SW480 (cell line): ENCODE data around the gene LRRC4C.
"Not testable (repeated sequence)": the region's sequence is repeated elsewhere in the genome, so short reads cannot be mapped to it uniquely, and the experiment has no call there.

Experiments
- DNase-seq: peaks from one replicate; pipeline ENCODE4 v3.0.0-alpha.2; 2016; ENCODE audit warnings: low spot score

Gene LRRC4C

DNA sequence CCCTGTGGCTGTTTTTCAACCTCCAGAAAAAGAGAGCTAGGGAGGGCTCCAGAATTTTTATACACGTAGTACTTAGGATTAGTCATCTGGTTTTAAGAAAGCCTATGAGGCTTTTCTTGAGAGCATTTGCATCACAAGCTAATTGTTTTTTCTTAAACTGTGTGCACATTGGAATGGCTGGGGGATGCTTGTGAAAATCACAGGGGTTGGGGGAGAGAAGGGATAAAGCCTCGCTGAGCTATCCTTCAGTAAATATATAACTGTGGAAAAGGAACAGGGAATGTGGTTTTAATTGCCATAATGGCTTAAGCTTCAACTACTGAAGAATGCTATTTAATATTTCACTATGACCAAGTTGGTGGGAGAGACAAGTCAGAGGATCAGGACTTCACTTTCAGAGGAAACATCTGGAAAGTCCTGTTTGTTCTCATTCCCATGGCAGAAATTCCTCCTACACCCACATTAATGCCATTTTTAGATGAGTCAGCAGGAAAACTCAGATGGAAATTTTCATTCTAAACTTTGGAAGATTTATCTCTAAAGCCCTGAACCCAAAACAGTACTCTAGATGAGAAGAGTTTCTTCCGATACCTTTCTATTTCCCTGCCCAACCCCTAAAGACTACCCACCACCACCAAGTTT lies 591.3 kb downstream of the LRRC4C start:
- no peak for DNase-seq

- not testable (repeated sequence) for DNase-seq
Measured at GRCh38 chr11:40857754-40858153, 601.7 kb downstream of the LRRC4C start.

DNA sequence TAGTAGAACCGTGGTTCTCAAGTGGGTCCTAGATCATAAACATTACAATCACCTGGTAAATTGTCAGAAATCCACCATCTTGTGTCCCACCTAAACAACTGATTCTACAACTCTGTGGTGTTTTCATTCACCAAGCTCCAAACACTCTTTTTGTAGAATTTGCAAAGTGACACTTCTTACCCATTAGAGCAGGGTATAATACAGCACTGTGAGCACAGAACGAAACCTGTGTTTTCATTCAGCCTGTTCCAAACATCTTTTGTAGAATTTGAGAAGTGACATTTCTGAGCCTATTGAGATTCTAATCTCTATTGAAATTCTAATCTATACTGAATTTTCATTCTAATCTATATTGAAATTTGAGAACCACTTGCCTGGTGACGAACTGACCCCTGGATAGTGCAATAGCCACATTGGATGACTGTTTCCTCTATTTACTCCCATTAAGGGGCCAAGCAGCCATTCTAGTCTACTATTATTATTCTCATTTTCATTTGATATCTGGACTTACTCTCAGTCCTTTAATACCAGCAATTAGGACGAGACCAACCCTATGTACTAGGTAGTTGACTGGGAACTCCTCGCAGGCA lies 616.6 kb downstream of the LRRC4C start:
- DNase-seq, result no peak

- DNase-seq, result no peak
Measured at GRCh38 chr11:40841231-40841630, 618.2 kb downstream of the LRRC4C start.

DNA sequence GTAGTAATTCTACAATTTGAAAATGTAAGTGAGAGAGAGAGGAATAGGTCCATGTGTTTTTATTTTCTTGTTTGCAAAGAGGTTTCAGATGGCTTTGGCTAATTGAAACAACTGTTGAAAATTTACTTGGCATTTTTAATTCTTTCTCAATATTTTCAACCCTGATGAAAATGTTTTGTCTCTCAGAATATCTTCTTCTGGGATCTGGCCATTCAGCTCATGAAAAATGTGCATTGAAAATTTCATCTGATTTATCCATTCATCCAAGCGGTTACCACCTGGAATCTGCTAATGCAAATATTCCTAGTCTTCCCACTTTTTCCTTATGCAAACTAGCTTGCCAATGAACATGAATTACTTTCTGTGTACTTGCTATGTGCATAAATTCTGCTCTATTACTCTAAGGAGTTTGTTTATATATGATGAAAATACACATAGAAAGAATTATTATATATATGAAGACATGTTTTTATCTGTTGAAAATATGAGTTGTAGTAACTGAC lies 621.2 kb downstream of the LRRC4C start:
- no peak for DNase-seq

DNA sequence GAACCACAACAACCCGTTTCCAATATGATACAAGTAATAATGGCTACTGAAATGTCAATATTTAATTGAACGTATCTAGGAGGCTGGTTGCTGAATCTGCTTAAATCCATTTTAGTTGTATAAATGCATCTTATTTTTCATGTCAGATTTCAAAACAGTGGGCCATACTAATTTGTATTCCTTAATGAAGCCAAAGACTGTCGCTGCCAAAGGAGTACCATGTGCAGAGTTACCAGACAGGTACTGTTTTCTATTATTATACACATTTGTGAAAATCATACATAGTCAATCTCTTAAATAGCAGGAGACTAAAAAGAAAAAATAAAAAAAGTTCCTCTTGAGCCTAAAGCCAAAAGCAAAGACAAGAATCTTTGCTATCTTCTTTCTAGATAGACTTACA lies 632.3 kb downstream of the LRRC4C start:
- no peak for DNase-seq

GRCh38 chr11:40826601-40827000 lies 632.9 kb downstream of the LRRC4C start:
- DNase-seq, result no peak

DNA sequence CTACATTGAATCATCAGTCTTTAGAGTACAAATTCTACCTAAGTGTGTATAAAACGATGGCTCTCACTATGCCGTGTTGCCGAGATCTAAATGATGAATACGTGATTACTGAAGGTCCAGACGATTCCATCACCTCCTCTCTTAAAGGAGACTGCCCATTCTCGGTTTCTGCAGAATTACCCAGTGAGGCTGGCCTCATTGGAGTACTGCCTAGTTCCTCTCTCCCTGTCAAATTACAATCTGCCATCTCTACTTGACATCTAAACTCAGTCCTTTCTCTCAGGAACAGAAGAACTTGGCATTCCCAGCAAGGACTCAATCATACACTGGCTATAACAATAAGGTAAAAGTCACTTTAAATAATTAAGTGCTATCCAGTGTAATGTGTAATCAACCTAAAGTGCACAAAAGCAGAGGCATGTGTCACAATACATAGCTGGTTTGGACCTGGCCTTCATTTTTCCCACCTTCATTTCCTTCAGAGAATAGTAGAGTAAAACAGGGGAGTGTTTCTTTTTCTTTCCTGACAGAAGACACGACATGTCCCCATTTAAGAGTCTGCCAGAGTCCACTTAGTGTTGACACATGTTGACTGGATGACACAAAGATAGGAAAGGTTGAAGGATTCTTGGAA lies 634.1 kb downstream of the LRRC4C start:
- DNase-seq, result no peak

GRCh38 chr11:40819230-40819629 lies 640.2 kb downstream of the LRRC4C start:
- no peak for DNase-seq

- DNase-seq, result no peak
Measured at GRCh38 chr11:40816976-40817375, 642.5 kb downstream of the LRRC4C start.

- no peak for DNase-seq
Measured at GRCh38 chr11:40797981-40798380, 661.5 kb downstream of the LRRC4C start.

DNA sequence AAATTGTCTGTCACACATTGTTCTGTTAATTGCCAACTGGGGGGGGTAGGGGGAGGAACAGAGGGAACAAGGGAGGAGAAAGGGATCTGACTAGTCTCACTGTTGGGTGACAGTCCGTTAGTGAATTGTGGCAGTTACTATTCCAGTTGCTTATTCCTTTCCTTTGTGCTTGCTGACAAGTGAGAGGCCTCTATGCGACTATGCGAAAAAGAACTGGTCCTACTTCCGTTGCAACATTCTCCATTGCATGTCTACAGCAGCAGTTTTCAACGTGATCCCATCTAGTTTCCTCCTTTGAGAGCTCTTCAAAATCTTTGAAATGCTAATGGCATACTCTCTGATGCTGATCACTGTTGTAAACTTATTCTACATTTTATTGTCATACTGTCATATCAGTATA lies 672.2 kb downstream of the LRRC4C start:
- DNase-seq, result no peak

DNA sequence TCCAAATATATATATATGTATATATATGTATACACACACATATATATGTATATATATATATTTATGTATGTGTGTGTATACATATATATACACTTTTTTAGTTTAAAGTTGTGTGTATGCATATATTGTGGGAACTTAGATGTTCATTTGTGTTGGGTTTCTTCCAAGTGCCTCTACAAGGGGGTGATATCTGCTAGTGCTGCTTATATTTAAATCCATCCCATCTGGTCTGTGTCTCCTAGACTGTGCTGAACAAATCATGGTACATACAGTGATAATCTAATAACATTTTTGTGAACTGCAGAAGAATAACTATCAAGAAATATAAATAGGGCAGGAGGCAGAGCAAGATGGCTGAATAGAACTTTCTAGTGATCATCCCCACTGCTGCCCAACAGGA lies 696.4 kb downstream of the LRRC4C start:
- DNase-seq, result no peak

GRCh38 chr11:40759341-40759740 lies 700.1 kb downstream of the LRRC4C start:
- no peak for DNase-seq

GRCh38 chr11:40754297-40754696 lies 705.2 kb downstream of the LRRC4C start:
- DNase-seq, result no peak

GRCh38 chr11:40746282-40746681 lies 713.2 kb downstream of the LRRC4C start:
- no peak for DNase-seq

DNA sequence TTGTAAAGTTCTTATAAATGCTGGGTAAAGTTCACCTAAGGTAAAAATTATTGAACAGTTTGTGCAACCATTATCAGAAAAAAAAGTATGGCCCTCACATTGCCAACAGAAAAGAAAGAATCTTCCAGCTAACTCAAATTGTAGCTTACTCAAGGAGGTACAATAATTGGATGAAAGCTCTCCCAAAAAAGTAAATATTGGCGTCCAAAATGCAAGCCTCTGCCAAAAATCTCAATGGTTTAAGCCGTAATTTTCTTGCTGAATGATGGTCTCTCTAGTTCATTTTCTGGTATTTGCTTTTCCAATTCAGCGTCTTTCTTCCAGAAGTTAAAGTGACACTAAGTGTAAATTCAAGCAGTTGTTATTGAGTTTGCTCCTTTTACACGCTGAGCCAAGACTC lies 727.3 kb downstream of the LRRC4C start:
- DNase-seq, result no peak

DNA sequence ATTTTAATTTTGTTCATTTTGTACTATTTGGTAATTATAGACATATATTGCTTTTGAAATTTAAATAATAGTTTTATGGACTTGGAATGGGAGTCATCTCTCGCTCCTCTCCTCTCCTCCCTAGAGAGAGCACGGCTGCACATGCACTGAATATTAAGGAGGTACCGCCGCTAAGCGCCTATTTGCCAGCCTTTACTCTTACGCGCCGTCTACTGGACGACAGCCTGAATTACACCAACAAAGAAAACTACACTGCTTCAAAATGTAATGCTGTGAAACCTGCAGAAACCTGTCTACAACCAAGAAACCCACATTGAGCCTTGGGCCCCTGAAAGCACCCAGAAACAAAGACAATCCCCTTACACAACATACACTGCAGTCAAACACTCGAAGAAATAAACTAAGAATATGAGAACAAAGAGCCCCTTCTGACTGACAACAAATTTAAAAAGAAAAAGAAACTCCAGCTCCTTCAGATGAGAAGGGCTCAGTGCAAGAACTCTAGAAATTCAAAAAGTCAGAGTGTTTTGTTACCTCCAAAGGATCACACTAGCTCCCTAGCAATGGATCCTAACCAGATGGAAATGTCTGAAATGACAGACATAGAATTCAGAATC lies 737.2 kb downstream of the LRRC4C start:
- peak; percentile 46 for DNase-seq

GRCh38 chr11:40716344-40717130 lies 742.9 kb downstream of the LRRC4C start:
- no peak for DNase-seq

GRCh38 chr11:40713083-40713482 lies 746.4 kb downstream of the LRRC4C start:
- DNase-seq, result no peak

GRCh38 chr11:40701027-40701426 lies 758.4 kb downstream of the LRRC4C start:
- no peak for DNase-seq

DNA sequence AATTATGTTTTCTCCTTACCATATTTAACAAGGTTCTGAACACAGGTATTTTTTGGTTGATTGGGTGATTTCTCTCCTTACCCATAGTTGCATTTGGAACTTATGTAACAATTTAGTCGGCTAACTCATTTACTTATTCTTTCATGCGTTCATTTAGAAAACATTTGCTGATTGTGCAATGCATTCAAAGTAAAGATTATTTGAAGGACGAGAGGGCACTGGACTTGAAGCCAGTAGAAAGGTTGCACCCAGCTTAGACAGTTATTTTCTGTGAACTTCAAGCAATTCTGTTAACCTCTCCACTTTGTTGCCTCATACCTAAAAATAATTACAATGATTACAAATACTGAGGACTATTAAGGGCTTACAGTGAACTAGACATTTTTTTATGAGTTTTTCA lies 769.6 kb downstream of the LRRC4C start:
- DNase-seq, result no peak
